Endometrium (tissue), 2 donors: Measurements from ENCODE around the gene FGF13.

ENCODE experiments used
- FAIRE-seq: peaks from 2 replicates; lab custom pipeline; 2012; peaks lifted over from hg19 to GRCh38; lab: Jason Lieb, UNC
- donor health status: control.
- donor health status: control.

The FGF13 gene

DNA sequence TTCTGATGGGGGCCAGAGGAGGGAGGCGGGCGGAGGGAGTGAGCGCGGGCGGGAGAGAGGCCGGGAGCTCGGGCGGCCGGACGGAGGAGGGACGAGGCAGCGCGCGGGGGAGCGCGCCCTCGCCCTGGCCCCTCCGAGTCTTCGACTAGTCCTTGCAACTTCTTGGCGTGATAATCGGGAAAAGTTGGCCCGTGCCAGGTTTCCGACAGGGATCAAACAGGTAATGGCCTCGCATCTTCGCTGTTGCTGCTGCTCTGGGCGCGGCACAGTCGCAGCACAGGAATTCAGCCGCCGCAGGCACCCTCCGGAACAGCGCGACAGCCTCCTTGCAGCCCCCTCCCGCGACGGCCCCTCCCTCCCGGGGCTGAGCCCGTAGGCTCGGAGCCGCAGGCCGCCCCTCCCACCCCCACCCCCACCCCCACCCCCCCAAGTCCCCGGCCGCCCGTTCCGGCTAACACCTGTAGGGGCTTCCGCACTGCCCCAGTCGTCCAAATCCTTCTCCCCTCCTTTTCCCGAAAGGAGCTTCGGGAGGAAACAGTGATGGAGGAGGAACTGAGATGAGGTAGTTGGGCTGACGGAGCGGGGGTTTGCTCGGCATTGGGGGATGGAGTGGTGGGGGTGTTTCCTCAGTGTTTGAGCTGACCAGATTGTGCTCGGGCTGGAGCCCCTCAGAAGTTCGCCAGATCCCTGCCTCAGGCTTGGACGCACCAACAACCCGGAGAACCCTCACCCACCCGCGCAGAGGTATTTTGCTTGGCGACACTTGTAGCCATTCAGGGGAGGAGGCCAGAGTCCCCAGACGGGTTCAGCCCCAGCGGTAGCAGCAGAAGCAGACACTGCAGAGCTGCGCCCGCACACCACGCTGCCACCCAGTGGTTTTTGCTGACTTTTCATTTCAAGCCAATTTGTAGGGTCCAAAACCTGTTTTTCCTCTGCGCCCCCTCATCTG, at the start of gene FGF13:
Gene FGF13 (minus strand): TSS at position 319 of the 949 bp plus-strand sequence. CDS start 714 bp downstream, outside the sequence.
- no peak for FAIRE-seq

DNA sequence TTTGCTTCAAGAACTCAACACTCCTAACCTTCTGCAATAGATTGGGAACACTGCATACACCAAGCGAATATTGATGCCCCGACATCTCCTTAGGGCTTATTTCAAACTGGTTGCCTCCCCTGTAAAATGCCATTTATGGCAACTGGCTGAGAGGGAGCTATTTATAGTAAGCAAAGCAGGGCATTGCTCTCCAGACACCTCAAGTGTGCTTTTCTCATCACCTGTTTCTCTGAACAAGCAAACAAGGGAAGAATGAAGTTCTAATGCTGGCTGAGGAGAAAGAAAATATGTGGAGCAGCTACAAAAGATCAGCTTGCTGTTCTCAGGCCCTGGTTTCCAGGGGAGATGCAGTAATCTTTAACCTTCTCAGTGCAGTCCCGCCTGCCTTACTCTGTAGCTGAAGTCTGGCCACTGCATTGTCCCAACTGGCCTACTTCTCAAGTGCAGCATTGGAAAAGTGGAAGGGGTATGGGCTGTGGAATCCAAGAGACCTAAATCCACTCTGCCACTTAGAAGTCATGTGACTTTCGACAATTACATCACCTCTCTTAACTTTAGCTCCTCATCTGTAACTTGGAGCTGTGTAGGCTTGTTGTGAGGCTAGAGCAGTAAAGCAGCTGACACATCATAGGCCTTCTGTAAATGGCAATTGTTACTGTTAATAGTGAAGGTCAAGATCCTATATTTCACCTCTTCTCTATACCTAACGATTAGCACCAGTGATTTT, 47.9 kb upstream of the FGF13 start:
- no peak for FAIRE-seq

DNA sequence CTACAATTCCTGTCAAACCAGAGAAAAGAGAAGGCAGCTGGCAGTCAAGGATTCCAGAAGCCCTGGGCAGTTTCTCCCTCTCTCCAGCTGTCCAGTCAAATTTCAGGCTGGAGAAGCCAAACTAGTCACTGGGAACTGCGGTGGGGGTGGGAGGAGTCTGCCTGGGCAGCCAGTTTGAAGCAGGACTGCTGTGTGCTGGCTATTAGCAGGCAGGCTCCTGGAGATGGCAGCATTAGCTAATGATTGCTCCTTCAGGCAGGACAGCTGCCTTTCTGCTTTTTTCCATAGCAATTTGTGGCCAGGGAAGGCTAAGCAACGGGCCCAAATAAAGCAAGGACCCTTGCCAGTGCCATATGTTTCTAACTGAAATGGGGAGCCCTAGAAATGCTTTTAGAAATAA, 44.7 kb upstream of the FGF13 start:
- no peak for FAIRE-seq

DNA sequence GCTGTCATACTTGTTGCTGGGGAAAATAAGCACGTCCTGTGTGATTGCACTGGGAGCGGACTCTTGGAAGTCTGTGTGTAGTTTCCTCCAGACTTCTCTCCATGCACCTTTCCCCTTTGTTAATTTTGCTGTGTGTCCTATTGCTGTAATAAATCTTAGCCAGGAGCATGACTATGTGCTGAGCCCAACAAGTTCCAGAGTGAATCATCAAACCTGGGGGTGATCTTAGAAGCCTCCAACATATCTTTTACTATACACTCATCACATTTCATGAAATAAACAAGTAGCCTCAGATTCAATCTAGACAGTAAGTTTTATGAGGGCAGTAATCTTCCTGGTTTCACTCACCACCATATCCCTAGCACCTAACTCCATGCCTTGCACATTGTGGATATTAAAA, 43.3 kb upstream of the FGF13 start:
- no peak for FAIRE-seq

DNA sequence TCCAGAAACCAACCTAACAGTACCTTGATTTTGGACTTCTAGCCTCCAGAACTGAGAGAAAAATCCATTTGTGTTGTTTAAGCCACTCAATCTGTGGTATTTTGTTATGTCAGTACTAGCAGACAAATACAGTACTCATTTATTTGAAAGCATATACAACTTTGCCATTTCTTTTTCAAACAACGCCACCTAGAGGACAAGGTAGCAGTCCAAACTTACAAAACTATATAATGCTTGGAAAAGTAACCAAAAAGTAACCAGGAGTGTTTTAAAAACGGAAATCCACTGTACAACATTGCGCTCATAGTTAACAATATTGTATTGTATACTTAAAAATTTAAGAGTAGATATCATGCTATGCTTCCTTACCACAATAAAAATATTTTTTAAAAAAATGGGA, 37.0 kb upstream of the FGF13 start:
- no peak for FAIRE-seq

DNA sequence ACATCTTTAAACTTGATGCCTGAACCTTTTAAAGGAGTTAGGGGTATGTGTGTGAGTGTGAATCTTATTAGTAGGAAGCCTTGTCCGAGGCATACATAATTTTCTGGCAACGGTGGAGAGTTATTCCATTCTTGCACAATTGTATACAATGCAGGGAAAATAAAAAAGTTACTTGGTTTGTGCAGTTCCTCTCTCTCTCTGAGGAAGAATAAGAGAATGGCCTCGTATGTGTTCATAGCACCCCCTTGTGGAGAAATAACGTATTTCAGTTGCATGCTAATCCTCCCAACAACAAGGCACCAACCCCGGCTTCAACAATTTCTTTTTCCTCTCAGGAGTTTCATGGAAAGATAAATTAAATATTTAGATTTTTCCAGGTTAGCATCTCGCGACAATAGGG, 33.7 kb upstream of the FGF13 start:
- FAIRE-seq = peak; percentile 23

DNA sequence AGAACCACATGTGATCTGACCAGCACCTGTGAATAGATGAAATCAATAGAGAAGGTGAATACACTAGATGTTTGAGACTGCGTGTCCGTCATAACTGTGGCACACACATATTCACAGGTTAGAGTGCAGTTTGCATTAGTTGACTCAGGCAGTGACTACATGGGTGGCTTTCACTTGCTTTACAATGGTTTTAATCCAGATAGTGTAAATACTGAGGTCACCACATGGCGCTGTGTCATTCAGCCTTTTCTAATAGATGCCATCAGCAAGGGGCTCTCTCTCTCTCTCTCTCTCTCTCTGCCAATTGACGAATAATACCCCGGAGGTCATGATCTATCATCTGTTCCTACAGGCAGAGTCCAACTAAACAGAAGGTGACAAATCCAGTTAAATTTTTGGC, 30.7 kb upstream of the FGF13 start:
- FAIRE-seq = no peak

DNA sequence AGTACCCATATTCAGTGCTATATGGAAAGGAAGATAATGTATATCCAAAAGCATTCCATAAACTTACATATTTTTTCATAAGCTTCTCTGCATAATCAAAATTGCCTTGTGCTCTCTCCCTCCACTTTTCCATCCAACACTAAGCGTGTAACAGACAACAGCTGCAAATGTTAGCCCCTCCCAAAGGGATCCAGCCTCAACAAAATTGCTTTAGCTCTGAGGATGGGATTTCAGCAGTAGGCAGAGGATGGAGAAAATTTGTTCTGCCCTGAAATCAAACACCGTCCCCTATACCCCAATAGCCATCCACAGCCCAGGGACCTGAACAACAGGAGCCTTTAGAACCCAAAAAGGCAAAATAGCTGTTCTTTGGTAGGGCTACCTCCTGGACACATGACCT, 28.8 kb upstream of the FGF13 start:
- no peak for FAIRE-seq

DNA sequence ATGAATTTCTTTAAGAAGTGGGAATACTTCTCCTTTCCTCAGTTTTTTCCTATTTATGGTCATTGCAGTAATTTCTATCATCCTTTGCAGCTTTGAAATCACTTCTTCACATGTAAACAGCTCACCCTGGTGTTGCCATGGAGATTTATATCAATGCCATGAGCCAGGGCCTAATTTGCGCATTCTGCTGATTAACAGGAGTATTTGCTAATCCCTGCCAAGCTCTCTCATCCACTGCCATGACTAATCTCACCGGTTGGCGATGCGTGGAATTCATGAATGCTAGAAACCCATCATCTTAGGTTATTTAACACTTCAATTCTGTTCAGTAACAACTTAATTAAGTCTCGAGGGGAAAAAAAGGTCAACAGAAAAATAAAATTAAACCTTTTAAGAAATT, 11.8 kb upstream of the FGF13 start:
- no peak for FAIRE-seq

DNA sequence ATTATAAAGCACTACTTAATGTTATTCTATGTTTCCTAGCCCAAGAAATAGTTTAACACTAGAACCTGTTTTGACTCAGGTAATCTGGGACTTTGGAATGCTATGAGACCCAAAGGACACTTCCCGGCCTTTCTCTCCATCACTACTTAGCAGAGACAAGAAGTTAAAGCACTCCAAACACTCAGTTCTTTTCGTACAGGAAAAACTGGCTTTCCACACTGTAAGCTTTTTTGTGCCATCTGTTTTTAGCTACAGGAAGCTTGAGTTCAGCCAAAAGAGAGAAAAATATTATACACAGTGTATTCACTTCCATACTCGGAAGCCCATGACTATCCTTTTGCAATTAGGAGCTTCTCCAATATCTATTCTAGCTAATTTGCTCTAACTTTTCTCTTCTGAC, 7.9 kb upstream of the FGF13 start:
- no peak for FAIRE-seq

DNA sequence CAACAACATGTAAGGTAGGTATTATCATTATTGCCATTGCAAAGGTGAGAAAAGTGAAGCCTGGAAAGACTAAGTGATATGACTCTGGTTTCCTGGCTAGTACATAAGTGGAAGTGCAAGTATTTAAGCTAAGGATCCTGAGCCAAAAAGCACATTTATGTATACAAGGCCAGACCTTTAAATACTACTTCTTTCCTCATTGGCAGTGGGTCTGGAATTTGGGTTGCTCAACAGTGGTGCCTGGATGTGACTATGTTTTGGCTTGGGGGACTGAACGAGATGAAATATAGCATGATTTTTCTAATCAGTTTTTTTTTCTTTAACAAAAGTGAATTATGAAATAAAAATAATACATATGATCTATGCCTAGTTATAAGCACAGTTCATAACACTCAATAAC, 7.4 kb upstream of the FGF13 start:
- FAIRE-seq = no peak

DNA sequence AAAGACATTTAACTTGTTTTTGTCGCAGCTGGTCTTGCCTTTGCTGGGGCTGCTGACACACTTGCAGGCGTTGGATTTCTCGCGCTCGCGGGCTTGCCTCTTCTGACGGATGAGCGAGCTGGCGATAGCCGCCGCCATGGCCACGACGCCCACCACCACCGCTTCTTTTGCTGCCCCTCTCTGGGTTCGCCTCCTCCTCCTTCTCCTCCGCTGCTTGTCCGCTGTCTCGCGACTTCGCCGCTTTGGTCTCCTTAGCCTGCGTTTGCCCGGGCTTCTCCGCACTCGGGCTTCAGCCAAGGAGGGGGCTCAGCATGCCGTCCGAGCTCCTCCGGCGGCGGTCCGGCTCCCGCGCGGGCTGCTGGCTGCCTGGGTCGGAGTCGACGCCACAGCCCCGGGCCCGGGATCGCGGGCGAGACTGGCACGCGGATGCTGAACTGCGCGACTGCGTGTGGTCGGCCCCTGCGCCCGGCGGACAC, 613 bp downstream of the FGF13 start:
- FAIRE-seq = no peak

DNA sequence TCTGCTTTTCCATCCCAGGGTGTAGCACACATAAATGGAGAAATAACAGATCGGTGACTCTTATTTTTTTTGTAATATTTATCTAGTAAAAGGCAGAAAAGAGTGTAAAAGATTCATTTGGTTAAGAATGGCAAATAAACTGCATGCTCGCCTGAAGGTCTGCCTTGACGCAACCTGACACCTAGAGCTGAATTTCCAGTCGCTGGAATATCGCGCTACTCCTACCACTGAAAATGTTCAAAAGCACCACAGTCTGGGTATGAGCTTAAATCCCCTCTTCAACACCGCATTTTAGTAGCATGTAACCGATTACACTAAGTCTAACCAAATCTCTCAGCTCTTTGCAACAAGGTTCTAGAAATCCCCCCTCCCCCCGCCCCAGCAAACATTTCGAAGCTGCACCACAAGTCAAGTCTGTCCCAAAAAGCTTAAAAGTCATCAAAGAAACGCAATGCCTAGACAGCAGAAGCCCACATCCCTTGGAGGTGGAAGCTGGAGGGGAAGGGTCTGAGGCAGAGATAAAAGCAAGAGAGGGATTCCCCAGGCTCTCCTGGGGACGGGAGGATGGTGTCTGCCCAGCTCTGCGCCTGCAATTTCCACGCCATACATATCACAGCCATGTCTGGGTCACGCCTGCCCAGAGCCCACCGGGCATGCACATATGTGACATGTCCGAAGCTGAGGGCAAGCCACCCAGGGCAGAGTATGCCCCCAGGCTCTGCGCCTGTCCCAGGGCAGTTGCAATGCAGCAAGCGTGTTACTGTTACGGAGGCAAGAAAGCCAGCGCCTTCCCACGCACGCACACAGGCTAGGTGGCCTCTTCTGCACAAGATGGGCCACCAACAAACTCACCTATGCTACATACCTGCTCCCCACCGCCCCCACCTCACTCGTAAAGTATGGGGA, 1.4 kb downstream of the FGF13 start:
- no peak for FAIRE-seq

DNA sequence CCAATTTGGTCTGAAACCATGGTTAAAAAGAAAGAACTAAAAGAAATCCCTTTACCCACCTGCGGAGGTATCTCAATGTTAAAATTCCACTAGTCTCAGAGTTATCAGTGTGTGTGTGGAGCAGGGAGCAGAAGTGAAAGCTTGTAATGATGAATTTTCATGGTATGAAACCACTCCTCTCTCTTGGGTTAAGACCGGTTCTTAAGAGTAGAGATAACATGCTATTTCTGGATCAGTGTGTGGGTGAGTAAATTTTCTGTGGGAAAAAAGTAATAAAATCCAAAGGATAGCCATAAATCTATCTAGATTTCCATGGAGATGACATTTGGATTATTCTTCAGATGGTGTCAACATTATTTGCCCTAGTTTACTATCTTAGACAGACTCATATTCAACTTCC, 3.2 kb downstream of the FGF13 start:
- FAIRE-seq = no peak

DNA sequence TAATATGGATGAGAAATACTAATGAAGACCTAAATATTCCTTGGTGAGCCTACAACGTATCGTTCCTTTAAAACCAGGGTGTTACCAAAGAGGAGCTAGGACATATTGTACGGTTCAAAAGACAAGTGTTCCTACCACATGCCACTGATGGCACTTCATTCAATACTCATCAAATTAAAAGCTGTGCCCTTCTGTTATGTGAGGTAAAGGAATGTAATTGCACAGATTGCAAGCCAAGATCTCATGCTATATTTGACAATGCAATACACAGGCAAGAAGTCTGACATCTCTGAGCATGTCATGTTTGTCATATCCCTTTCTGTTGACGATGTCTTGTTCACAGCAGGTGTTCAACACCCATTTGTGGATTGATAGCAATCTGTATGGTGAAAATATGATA, 6.9 kb downstream of the FGF13 start:
- FAIRE-seq = no peak

DNA sequence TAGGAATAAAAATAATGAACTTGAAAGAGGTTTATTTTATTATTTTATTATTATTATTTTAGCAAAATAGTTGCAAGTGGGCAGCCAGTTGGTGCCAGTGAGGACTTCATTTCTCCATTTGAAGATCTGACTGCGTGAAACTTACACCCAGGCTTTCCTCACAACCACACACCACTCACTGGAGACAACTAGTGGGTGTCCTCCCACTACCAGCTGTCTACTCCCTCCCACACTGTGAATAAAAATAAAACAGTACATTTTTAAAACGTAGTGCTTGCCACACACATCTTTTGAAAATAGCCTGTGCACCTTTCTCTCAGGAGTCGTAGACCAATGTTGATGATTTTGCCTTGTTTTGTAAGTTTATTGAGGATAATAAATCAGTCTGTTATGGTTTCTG, 7.4 kb downstream of the FGF13 start:
- no peak for FAIRE-seq

DNA sequence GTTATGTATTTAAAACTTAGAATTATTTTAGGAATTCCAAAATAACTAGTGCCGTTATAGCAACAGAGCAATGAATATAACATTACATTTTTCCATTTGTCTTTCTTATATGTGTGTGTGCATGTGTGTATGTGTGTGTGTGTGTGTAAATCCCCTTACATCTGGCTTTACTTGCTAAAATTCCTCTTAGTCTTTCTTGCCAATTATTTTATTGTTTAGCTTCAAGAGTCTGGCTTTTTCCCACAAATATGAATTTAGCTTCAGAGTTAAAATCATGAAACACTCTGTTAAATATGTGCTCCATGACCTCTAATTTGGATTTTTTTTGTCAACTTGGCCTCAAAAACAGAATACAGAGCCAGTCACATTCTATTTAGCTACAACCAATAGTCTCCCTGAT, 18.9 kb downstream of the FGF13 start:
- FAIRE-seq = no peak

DNA sequence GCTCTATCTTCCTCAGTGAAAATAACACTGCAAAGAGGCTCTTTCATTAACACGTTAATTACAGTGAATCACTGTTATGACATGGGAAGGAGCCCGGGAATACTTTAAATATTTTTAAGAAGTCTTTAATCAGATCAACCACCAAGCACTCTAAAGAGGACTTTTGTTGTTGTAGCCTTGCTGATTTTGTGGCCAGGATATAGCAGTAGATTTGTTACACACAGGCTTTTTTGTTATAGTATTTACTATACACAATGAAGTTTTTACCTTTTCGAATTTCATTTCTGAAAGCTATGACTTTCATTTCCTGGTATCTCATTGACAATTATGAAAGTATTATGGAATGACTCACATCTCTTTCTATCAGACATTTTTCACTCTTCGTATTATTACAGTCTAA, 20.3 kb downstream of the FGF13 start:
- FAIRE-seq = no peak

DNA sequence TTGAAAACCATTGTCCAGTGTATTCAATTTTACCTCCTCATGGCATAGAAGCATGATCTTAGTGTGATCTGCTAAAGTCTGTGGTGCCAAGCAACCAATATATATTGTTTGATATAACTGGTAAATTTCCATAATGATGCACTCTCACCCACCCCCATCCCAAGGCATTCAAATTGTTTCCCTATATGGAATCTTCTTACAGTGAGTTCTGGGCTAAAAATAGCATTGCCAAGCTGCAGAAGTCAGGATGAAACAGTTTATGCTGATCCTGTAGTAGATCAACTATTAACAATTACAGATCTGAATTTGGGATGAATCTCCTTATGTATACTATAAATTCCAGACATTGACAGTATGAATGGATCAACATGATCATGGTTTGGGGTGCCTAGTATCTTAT, 20.9 kb downstream of the FGF13 start:
- no peak for FAIRE-seq

DNA sequence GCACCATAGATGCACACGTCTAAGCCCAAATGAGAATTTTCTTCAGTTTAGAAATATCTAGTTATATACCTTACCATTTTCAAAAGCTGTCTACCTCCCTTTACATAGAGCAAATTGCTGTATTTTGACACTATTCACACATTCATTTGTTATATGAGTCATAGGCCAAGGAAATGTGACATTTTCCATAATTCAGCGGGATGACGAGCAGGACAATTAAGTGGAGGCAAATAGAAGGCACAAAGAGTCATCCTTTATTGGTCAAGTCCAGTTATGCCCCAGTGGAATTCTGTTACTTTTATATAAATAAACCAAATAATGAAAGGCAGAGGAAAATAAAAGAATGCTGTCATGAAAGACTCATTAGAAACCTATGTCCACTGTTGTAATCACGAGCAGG, 27.9 kb downstream of the FGF13 start:
- no peak for FAIRE-seq

DNA sequence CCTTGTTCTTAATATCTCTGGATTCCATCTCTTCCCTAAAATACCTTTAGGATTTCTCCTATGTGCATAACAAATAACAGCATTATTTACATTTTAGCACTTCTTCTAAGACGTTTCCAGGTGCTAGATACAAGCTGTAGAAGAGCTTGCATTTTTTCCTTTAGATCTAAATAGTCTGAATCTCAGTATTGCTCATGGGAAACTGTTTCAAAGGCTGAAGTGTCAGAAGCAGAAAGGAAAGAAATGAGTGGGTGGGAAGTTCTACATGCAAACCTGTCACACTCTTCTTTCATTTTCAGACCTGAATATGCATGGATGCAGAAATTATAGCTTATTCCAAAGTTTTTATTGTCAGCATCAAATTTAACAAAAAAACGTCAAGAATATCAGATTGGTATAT, 41.8 kb downstream of the FGF13 start:
- FAIRE-seq = no peak

DNA sequence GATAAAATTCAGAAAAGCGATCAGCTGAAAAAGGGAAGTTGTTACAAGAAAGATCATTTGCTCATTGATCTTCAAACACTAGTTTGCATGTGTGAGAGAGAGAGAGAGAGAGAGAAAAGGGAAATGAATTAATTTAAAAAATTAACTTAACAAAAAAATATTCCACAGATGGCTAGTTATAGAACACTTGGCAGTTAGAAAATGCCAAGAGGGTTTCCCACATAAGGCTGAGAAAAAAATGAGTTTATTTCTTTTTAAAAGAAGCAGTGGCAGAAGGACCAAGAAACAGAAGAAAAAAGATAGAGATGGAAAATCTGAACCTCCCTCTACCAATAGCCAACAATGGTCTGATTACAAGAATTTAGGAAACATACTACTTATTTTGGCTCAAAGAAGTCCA, 47.1 kb downstream of the FGF13 start:
- no peak for FAIRE-seq
